ENCODE results near the gene SYF2.
"Not testable (repeated sequence)": the region's sequence is repeated elsewhere in the genome, so short reads cannot be mapped to it uniquely, and the experiment has no call there.

DNA sequence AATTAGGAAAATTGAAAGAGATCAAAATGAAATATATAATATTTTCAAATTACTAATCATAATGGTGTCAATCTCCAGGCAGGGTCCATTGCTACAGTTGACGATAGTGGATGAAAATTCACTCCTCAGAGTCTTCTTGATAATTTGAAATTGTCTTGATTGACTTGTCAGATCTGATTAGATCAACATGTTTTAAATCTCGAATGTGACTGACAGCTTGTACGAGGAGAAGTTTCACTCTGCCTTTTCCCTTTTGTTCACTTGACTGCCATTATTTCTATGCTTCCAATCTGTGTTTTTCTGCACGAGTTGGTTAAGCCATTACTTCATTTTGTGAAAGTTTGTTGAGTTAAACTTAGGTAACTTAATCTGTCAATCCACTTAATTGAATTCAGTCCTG is 43.3 kb upstream of the SYF2 start:
- TF ChIP-seq POLR2A (IDR thresholded peaks at IDR 0.05): not testable (repeated sequence)
- TF ChIP-seq, protein P1, sequence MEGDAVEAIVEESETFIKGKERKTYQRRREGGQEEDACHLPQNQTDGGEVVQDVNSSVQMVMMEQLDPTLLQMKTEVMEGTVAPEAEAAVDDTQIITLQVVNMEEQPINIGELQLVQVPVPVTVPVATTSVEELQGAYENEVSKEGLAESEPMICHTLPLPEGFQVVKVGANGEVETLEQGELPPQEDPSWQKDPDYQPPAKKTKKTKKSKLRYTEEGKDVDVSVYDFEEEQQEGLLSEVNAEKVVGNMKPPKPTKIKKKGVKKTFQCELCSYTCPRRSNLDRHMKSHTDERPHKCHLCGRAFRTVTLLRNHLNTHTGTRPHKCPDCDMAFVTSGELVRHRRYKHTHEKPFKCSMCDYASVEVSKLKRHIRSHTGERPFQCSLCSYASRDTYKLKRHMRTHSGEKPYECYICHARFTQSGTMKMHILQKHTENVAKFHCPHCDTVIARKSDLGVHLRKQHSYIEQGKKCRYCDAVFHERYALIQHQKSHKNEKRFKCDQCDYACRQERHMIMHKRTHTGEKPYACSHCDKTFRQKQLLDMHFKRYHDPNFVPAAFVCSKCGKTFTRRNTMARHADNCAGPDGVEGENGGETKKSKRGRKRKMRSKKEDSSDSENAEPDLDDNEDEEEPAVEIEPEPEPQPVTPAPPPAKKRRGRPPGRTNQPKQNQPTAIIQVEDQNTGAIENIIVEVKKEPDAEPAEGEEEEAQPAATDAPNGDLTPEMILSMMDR (IDR thresholded peaks at IDR 0.05): not testable (repeated sequence)
